ENCODE data around the gene TOX3. TPM values are rescaled to one million over a fixed set of nuclear protein-coding genes. Genes with fewer than 3 reads are reported as not detected.

The TOX3 gene
- total and polyA plus RNA-seq, 7 experiments from 2014 or later = not detected

DNA sequence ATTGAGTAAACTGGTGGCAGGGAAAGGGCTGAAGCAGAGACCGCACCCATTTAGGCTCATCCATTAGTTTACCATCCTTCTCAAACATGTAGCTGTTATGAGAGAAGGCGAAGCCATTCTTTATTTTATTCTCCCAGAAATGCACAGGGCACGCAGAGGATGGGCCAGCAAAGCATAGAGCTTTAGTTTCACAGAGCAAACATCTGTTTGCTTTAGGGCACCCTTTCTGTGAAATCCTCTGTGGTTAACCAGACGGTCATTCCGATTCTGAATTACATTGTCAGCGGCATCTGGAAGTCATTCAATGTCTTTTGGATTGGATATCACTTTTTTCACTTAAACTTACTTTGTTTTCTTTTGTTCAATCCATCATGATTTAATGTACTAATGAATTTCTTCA is 96.0 kb downstream of the TOX3 start:
- CTCF ChIA-PET = no interaction called here
- Histone ChIP-seq H3K9me3 (ENCODE audit: control insufficient read depth in 2 of 3, low read length in 3 of 3) (no peaks in the 10 kb centered on the region), H3K27ac (ENCODE audit: low read depth, low read length) (no peak overlapping the region), H3K4me1 (ENCODE audit: control insufficient read depth in 2 of 2, insufficient read depth in 2 of 2, low read length in 2 of 2) (no peaks in the 10 kb centered on the region), H3K27me3 (ENCODE audit: control insufficient read depth in 2 of 2, insufficient read depth in 2 of 2, low read length in 2 of 2) (no peaks in the 10 kb centered on the region), H3K36me3 (ENCODE audit: control insufficient read depth in 2 of 3, insufficient read depth in 3 of 3, low read length in 3 of 3) (no peaks in the 10 kb centered on the region), H3K4me3 (ENCODE audit: low read length) (no peak overlapping the region)
- ATAC-seq (no peak), DNase-seq (no peak)
- Mint-ChIP-seq H3K4me1 (no peaks in the 10 kb centered on the region), H3K4me3 (no peak overlapping the region), H3K27ac (no peak overlapping the region), H3K9me3 (peaks cover 0 to 15% (median 6%) of the 10 kb centered on the region in 11 donors), H3K27me3 (no peaks in the 10 kb centered on the region), H3K36me3 (no peaks in the 10 kb centered on the region)
- intact Hi-C loops (cut with micrococcal nuclease) = no loop called here
- POLR2A ChIA-PET = no interaction called here

DNA sequence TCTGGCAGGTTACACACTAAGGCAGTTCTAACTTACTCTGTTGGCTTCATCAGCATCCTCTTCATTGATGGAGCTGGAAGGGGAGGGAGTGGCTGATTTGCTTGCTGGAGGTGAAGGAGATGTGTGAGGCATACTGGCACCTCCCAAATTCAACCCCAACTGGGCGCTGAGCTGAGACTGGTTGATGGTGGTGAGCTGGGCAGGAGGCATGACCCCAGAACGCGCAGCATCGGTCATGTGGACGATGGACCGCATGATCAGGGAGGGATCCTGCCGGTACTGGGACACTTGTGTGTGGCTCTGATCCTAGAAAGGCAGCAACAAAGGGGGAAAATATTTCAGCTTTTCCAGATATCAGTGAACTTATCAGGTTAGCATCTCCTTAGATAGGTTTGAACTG is 96.7 kb downstream of the TOX3 start:
- no peaks in the 10 kb centered on the region for H3K4me1 ChIP-seq (ENCODE audit: control insufficient read depth in 2 of 2, insufficient read depth in 2 of 2, low read length in 2 of 2)
- no peaks in the 10 kb centered on the region for H3K27me3 ChIP-seq (ENCODE audit: control insufficient read depth in 2 of 2, insufficient read depth in 2 of 2, low read length in 2 of 2)
- ATAC-seq = no peak
- no peaks in the 10 kb centered on the region for H3K27me3 Mint-ChIP-seq
- H3K4me3 ChIP-seq (ENCODE audit: low read length) = no peak overlapping the region
- no peaks in the 10 kb centered on the region for H3K9me3 ChIP-seq (ENCODE audit: control insufficient read depth in 2 of 3, low read length in 3 of 3)
- ChIA-PET CTCF (no interaction called here), POLR2A (no interaction called here)
- H3K36me3 ChIP-seq (ENCODE audit: control insufficient read depth in 2 of 3, insufficient read depth in 3 of 3, low read length in 3 of 3) = no peaks in the 10 kb centered on the region
- H3K27ac Mint-ChIP-seq = no peak overlapping the region
- intact Hi-C loops (cut with micrococcal nuclease) = no loop called here
- H3K4me1 Mint-ChIP-seq = no peaks in the 10 kb centered on the region
- H3K27ac ChIP-seq (ENCODE audit: low read depth, low read length) = no peak overlapping the region
- peaks cover 0 to 15% (median 6%) of the 10 kb centered on the region in 11 donors for H3K9me3 Mint-ChIP-seq
- DNase-seq = no peak
- H3K4me3 Mint-ChIP-seq = no peak overlapping the region
- H3K36me3 Mint-ChIP-seq = no peaks in the 10 kb centered on the region

- Histone ChIP-seq H3K9me3 (ENCODE audit: control insufficient read depth in 2 of 3, low read length in 3 of 3) (no peaks in the 10 kb centered on the region), H3K36me3 (ENCODE audit: control insufficient read depth in 2 of 3, insufficient read depth in 3 of 3, low read length in 3 of 3) (no peaks in the 10 kb centered on the region), H3K27me3 (ENCODE audit: control insufficient read depth in 2 of 2, insufficient read depth in 2 of 2, low read length in 2 of 2) (no peaks in the 10 kb centered on the region), H3K4me3 (ENCODE audit: low read length) (no peak overlapping the region), H3K4me1 (ENCODE audit: control insufficient read depth in 2 of 2, insufficient read depth in 2 of 2, low read length in 2 of 2) (no peaks in the 10 kb centered on the region), H3K27ac (ENCODE audit: low read depth, low read length) (no peak overlapping the region)
- Mint-ChIP-seq H3K4me1 (no peaks in the 10 kb centered on the region), H3K9me3 (peaks cover 0 to 11% (median 5%) of the 10 kb centered on the region in 11 donors), H3K36me3 (no peaks in the 10 kb centered on the region), H3K27me3 (no peaks in the 10 kb centered on the region), H3K27ac (no peak overlapping the region), H3K4me3 (no peak overlapping the region)
- CTCF ChIA-PET = no interaction called here
- intact Hi-C loops (cut with micrococcal nuclease) = no loop called here
- ATAC-seq = no peak
- DNase-seq = no peak
- POLR2A ChIA-PET = no interaction called here
Observed at GRCh38 chr16:52446080-52446479, 100.9 kb downstream of the TOX3 start.

GRCh38 chr16:52441886-52442285 is 105.1 kb downstream of the TOX3 start:
- no peak overlapping the region for H3K27ac ChIP-seq (ENCODE audit: low read depth, low read length)
- H3K36me3 Mint-ChIP-seq = no peaks in the 10 kb centered on the region
- no peaks in the 10 kb centered on the region for H3K9me3 ChIP-seq (ENCODE audit: control insufficient read depth in 2 of 3, low read length in 3 of 3)
- H3K27ac Mint-ChIP-seq = no peak overlapping the region
- no peaks in the 10 kb centered on the region for H3K36me3 ChIP-seq (ENCODE audit: control insufficient read depth in 2 of 3, insufficient read depth in 3 of 3, low read length in 3 of 3)
- no peaks in the 10 kb centered on the region for H3K27me3 ChIP-seq (ENCODE audit: control insufficient read depth in 2 of 2, insufficient read depth in 2 of 2, low read length in 2 of 2)
- H3K27me3 Mint-ChIP-seq = no peaks in the 10 kb centered on the region
- peaks cover 0 to 15% (median 5%) of the 10 kb centered on the region in 11 donors for H3K9me3 Mint-ChIP-seq
- intact Hi-C loops (cut with micrococcal nuclease) = no loop called here
- H3K4me3 Mint-ChIP-seq = no peak overlapping the region
- ChIA-PET CTCF (no interaction called here), POLR2A (no interaction called here)
- ATAC-seq = no peak
- H3K4me1 ChIP-seq (ENCODE audit: control insufficient read depth in 2 of 2, insufficient read depth in 2 of 2, low read length in 2 of 2) = no peaks in the 10 kb centered on the region
- no peak overlapping the region for H3K4me3 ChIP-seq (ENCODE audit: low read length)
- no peak for DNase-seq
- H3K4me1 Mint-ChIP-seq = no peaks in the 10 kb centered on the region

- Histone ChIP-seq H3K4me3 (ENCODE audit: low read length) (no peak overlapping the region), H3K4me1 (ENCODE audit: control insufficient read depth in 2 of 2, insufficient read depth in 2 of 2, low read length in 2 of 2) (no peaks in the 10 kb centered on the region), H3K36me3 (ENCODE audit: control insufficient read depth in 2 of 3, insufficient read depth in 3 of 3, low read length in 3 of 3) (no peaks in the 10 kb centered on the region), H3K27me3 (ENCODE audit: control insufficient read depth in 2 of 2, insufficient read depth in 2 of 2, low read length in 2 of 2) (no peaks in the 10 kb centered on the region), H3K9me3 (ENCODE audit: control insufficient read depth in 2 of 3, low read length in 3 of 3) (no peaks in the 10 kb centered on the region), H3K27ac (ENCODE audit: low read depth, low read length) (no peak overlapping the region)
- H3K9me3 Mint-ChIP-seq = peaks cover 0 to 15% (median 5%) of the 10 kb centered on the region in 11 donors
- no peak for DNase-seq
- POLR2A ChIA-PET = no interaction called here
- CTCF ChIA-PET = no interaction called here
- H3K27ac Mint-ChIP-seq = no peak overlapping the region
- no peak overlapping the region for H3K4me3 Mint-ChIP-seq
- no peaks in the 10 kb centered on the region for H3K4me1 Mint-ChIP-seq
- no peaks in the 10 kb centered on the region for H3K36me3 Mint-ChIP-seq
- ATAC-seq = no peak
- intact Hi-C loops (cut with micrococcal nuclease) = no loop called here
- H3K27me3 Mint-ChIP-seq = no peaks in the 10 kb centered on the region
Observed at GRCh38 chr16:52440248-52440647, 106.7 kb downstream of the TOX3 start.

DNA sequence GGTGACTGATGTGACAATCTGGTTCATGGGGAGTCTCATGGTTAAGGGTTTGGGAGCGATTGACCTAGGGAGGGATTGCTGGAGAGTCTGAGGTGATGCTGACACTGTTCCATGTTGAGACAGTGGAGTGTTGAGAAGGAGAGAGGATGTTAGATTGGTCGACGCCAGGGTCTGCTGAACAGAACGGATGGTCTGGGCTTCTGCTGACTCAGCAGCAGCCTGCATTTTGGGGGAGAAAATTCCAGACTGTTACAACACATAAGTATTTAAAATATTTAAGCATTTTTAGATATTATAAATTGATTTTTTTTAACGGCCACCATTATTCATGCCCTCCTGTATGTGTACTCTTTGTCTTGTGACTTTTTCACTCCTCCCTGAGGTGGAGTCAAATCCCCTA is 107.2 kb downstream of the TOX3 start:
- Mint-ChIP-seq H3K4me1 (no peaks in the 10 kb centered on the region), H3K27me3 (no peaks in the 10 kb centered on the region), H3K36me3 (no peaks in the 10 kb centered on the region), H3K27ac (no peak overlapping the region), H3K9me3 (peaks cover 0 to 15% (median 5%) of the 10 kb centered on the region in 11 donors), H3K4me3 (no peak overlapping the region)
- CTCF ChIA-PET = no interaction called here
- DNase-seq = no peak
- H3K27me3 ChIP-seq (ENCODE audit: control insufficient read depth in 2 of 2, insufficient read depth in 2 of 2, low read length in 2 of 2) = no peaks in the 10 kb centered on the region
- H3K4me1 ChIP-seq (ENCODE audit: control insufficient read depth in 2 of 2, insufficient read depth in 2 of 2, low read length in 2 of 2) = no peaks in the 10 kb centered on the region
- H3K4me3 ChIP-seq (ENCODE audit: low read length) = no peak overlapping the region
- intact Hi-C loops (cut with micrococcal nuclease) = no loop called here
- no peak for ATAC-seq
- POLR2A ChIA-PET = no interaction called here
- H3K9me3 ChIP-seq (ENCODE audit: control insufficient read depth in 2 of 3, low read length in 3 of 3) = no peaks in the 10 kb centered on the region
- H3K36me3 ChIP-seq (ENCODE audit: control insufficient read depth in 2 of 3, insufficient read depth in 3 of 3, low read length in 3 of 3) = no peaks in the 10 kb centered on the region
- H3K27ac ChIP-seq (ENCODE audit: low read depth, low read length) = no peak overlapping the region

GRCh38 chr16:52439171-52439701 is 107.7 kb downstream of the TOX3 start:
- Histone ChIP-seq H3K4me1 (ENCODE audit: control insufficient read depth in 2 of 2, insufficient read depth in 2 of 2, low read length in 2 of 2) (no peaks in the 10 kb centered on the region), H3K36me3 (ENCODE audit: control insufficient read depth in 2 of 3, insufficient read depth in 3 of 3, low read length in 3 of 3) (no peaks in the 10 kb centered on the region), H3K9me3 (ENCODE audit: control insufficient read depth in 2 of 3, low read length in 3 of 3) (no peaks in the 10 kb centered on the region), H3K27ac (ENCODE audit: low read depth, low read length) (no peak overlapping the region), H3K4me3 (ENCODE audit: low read length) (no peak overlapping the region), H3K27me3 (ENCODE audit: control insufficient read depth in 2 of 2, insufficient read depth in 2 of 2, low read length in 2 of 2) (no peaks in the 10 kb centered on the region)
- H3K4me1 Mint-ChIP-seq = no peaks in the 10 kb centered on the region
- ATAC-seq (no peak), DNase-seq (no peak)
- ChIA-PET CTCF (no interaction called here), POLR2A (no interaction called here)
- intact Hi-C loops (cut with micrococcal nuclease) = no loop called here
- H3K36me3 Mint-ChIP-seq = no peaks in the 10 kb centered on the region
- H3K9me3 Mint-ChIP-seq = peaks cover 0 to 15% (median 8%) of the 10 kb centered on the region in 11 donors
- no peak overlapping the region for H3K4me3 Mint-ChIP-seq
- H3K27ac Mint-ChIP-seq = no peak overlapping the region
- no peaks in the 10 kb centered on the region for H3K27me3 Mint-ChIP-seq
